AG04450 (cell line): Measurements from ENCODE around the gene APBA2. TPM values are rescaled to one million over a fixed set of nuclear protein-coding genes. Genes with fewer than 3 reads are reported as not detected.

Experiments used
- CTCF ChIA-PET: fragments of 300-600, 350-600 bp; formaldehyde crosslinking; extraction: SDS; loops from one replicate; lab custom pipeline; 2022; ENCODE audit warnings: antibody characterized with exemption, inconsistent platforms; lab: Charles Lee
- POLR2A ChIA-PET: fragments of 350-600 bp; formaldehyde crosslinking; extraction: SDS; loops from one replicate; lab custom pipeline; 2021; ENCODE audit warnings: antibody characterized with exemption, inconsistent platforms; lab: Yijun Ruan, JAX
- DNase-seq: peaks from one replicate; pipeline ENCODE4 v3.0.0-alpha.2; 2011; ENCODE audit warnings: low read depth, low spot score
- H3K27ac ChIP-seq: one replicate; pipeline ENCODE4 v1.5.1; 2012; ENCODE audit warnings: low read depth, low read length, control low read depth
- H3K27me3 ChIP-seq: one replicate; pipeline ENCODE4 v1.6.0; 2012; ENCODE audit warnings: low read length; ENCODE audit not compliant: control insufficient read depth, insufficient read depth
- H3K4me3 ChIP-seq: 2 replicates; pipeline ENCODE4 v1.5.1; 2011; ENCODE audit warnings: mild to moderate bottlenecking, low read depth, low read length, control low read depth
- H3K9me3 ChIP-seq: 2 replicates; pipeline ENCODE4 v1.5.1; 2012; ENCODE audit warnings: low read length; ENCODE audit not compliant: control insufficient read depth, insufficient read depth
- CTCF ChIP-seq: IDR thresholded peaks from 2 replicates; pipeline ENCODE4 v1.5.1; 2011; ENCODE audit warnings: low read depth, low read length, control low read depth, inconsistent platforms
- polyA plus RNA-seq: library from polyadenylated mRNA; depleted of rRNA; stranded (reverse); fragments of >200 nt; gene quantifications from 2 replicates; pipeline ENCODE4 v1.2.3, GENCODE V29; 2011

APBA2 gene
- polyA plus RNA-seq, 1 experiment: 18.9 TPM

GRCh38 chr15:28873006-28873405 lies 12.8 kb upstream of the APBA2 start:
- POLR2A ChIA-PET: no interaction called here
- CTCF ChIA-PET: no interaction called here

GRCh38 chr15:28873585-28874190 lies 12.1 kb upstream of the APBA2 start:
- POLR2A ChIA-PET: no interaction called here
- DNase-seq: no peak
- Histone ChIP-seq H3K9me3 (no peaks in the 10 kb centered on the region; the same call in 1 of the 2 replicates), H3K4me3 (no peak overlapping the region), H3K27ac (no peak overlapping the region), H3K27me3 (no peaks in the 10 kb centered on the region)
- CTCF ChIA-PET: interaction anchor here (1.1 kb wide), 1 partner anchor 230 kb away, joined by 4 read pairs; no protein-coding TSS in a partner anchor
- TF ChIP-seq CTCF: peak; percentile 23

More at GRCh38 chr15:28873006-28873405, 12.8 kb upstream of the APBA2 start:
- no peak for DNase-seq
- Histone ChIP-seq H3K9me3 (no peaks in the 10 kb centered on the region; the same call in 1 of the 2 replicates), H3K4me3 (no peak overlapping the region), H3K27ac (no peak overlapping the region), H3K27me3 (no peaks in the 10 kb centered on the region)
- TF ChIP-seq CTCF: no peak

GRCh38 chr15:28875461-28876000 lies 10.2 kb upstream of the APBA2 start:
- ChIA-PET CTCF (interaction anchor here (1.1 kb wide), 1 partner anchor 215 kb away, joined by 3 read pairs; no protein-coding TSS in a partner anchor), POLR2A (no interaction called here)
- no peak overlapping the region for H3K27ac ChIP-seq
- DNase-seq: no peak
- no peak overlapping the region for H3K4me3 ChIP-seq
- no peaks in the 10 kb centered on the region; the same call in 1 of the 2 replicates for H3K9me3 ChIP-seq
- TF ChIP-seq CTCF: no peak
- peaks cover 2% of the 10 kb centered on the region for H3K27me3 ChIP-seq

GRCh38 chr15:28876131-28876844 lies 9.5 kb upstream of the APBA2 start:
- no peak overlapping the region for H3K4me3 ChIP-seq
- TF ChIP-seq CTCF: no peak
- POLR2A ChIA-PET: no interaction called here
- DNase-seq: no peak
- peaks cover 2% of the 10 kb centered on the region for H3K27me3 ChIP-seq
- H3K9me3 ChIP-seq: no peaks in the 10 kb centered on the region; the same call in 1 of the 2 replicates
- H3K27ac ChIP-seq: no peak overlapping the region
- CTCF ChIA-PET: interaction anchor here (1.1 kb wide), 1 partner anchor 214 kb away, joined by 3 read pairs; no protein-coding TSS in a partner anchor

- Histone ChIP-seq H3K4me3 (no peak overlapping the region), H3K27me3 (peaks cover 2% of the 10 kb centered on the region), H3K27ac (no peak overlapping the region), H3K9me3 (no peaks in the 10 kb centered on the region; the same call in 1 of the 2 replicates)
- ChIA-PET POLR2A (no interaction called here), CTCF (no interaction called here)
- TF ChIP-seq CTCF: no peak
- no peak for DNase-seq
These were observed 9.0 kb upstream of the APBA2 start for GRCh38 chr15:28876845-28877185.
